HCT116 (cell line): ENCODE data around the gene SECISBP2L. TPM values are rescaled to one million over a fixed set of nuclear protein-coding genes. Genes with fewer than 3 reads are reported as not detected.

Source experiments
- ATAC-seq: fragments of 200-7000 bp; cut with Tn5 transposase; 2 replicates; pipeline ENCODE4 v1.9.1; 2020; ENCODE audit warnings: mild to moderate bottlenecking, moderate library complexity
- BruUV-seq: library from RNA; stranded (reverse); fragments of 400-500 nt; replicated peaks from 2 replicates; lab custom pipeline; 2021; lab: Mats Ljungman, UMichigan
- CTCF ChIA-PET: fragments of 300-600 bp; sonication (Branson Sonifier 250); formaldehyde crosslinking; loops from one replicate; lab custom pipeline; 2021; ENCODE audit warnings: antibody characterized with exemption; lab: Charles Lee
- POLR2A ChIA-PET: fragments of 300-600, 350-600 bp; sonication (Branson Sonifier 250); formaldehyde crosslinking; loops from one replicate; lab custom pipeline; 2021; ENCODE audit warnings: antibody characterized with exemption; lab: Charles Lee
- RAD21 ChIA-PET, 2 experiments: fragments of 300-600 bp; sonication (Branson Sonifier 250); formaldehyde crosslinking; loops; one replicate each; lab custom pipeline; 2023; ENCODE audit warnings: low total read pairs in 2 of 2; ENCODE audit not compliant: uncharacterized antibody in 2 of 2, unreplicated experiment in 2 of 2, low non-redundant PET in 1 of 2; lab: Charles Lee
- DNase-seq: peaks from one replicate; pipeline ENCODE4 v3.0.0-alpha.2; 2010; ENCODE audit warnings: low read depth, low spot score
- H2AFZ ChIP-seq: fragments of 200-600 bp; shearing (Covaris generic), sonication (generic); 2 replicates; pipeline ENCODE4 v1.6.1; 2017; ENCODE audit warnings: low read depth, mixed run types, mixed read lengths, antibody characterized with exemption, low read length; ENCODE audit not compliant: poor library complexity, severe bottlenecking
- H3K27ac ChIP-seq: 2 replicates; pipeline ENCODE4 v1.5.1; 2012; ENCODE audit warnings: low read depth, low read length
- H3K27me3 ChIP-seq: fragments of 200-600 bp; sonication (generic); 2 replicates; pipeline ENCODE4 v1.6.1; 2016; ENCODE audit warnings: mixed run types, low read length, mixed read lengths; ENCODE audit not compliant: insufficient read depth
- H3K36me3 ChIP-seq, 2 experiments: fragments of 200-500 bp in 1 of 2; fragments of 200-600 bp in 1 of 2; sonication (Bioruptor generic) in 1 of 2; sonication (generic) in 1 of 2; 2 replicates each; pipeline versions ENCODE4 v1.5.1 to v1.6.1; 2014 to 2016; ENCODE audit warnings: low read length in 2 of 2, inconsistent platforms in 1 of 2, mixed read lengths in 1 of 2, mixed run types in 1 of 2; ENCODE audit not compliant: insufficient read depth in 2 of 2, control insufficient read depth in 1 of 2
- H3K4me1 ChIP-seq, 2 experiments: fragments of 200-600 bp in 1 of 2; sonication (generic) in 1 of 2; 2 replicates each; pipeline versions ENCODE4 v1.5.1 to v1.6.1; 2012 to 2017; ENCODE audit warnings: low read length in 2 of 2, inconsistent platforms in 1 of 2, mild to moderate bottlenecking in 1 of 2, mixed read lengths in 1 of 2, mixed run types in 1 of 2, moderate library complexity in 1 of 2; ENCODE audit not compliant: insufficient read depth in 2 of 2, control insufficient read depth in 1 of 2
- H3K4me2 ChIP-seq: fragments of 200-600 bp; sonication (generic); 2 replicates; pipeline ENCODE4 v1.6.1; 2017; ENCODE audit warnings: mixed run types, low read length, mixed read lengths
- H3K4me3 ChIP-seq, 2 experiments: fragments of 200-600 bp in 1 of 2; sonication (generic) in 1 of 2; replicated peaks in 1 of 2; 2 replicates each; pipeline ENCODE4 v1.5.1; 2011 to 2016; ENCODE audit warnings: low read length in 2 of 2, control low read depth in 1 of 2, low read depth in 1 of 2, mild to moderate bottlenecking in 1 of 2, mixed read lengths in 1 of 2, mixed run types in 1 of 2
- H3K79me2 ChIP-seq: fragments of 200-600 bp; sonication (generic); 2 replicates; pipeline ENCODE4 v1.6.1; 2017; ENCODE audit warnings: mild to moderate bottlenecking, mixed run types, low read length, moderate library complexity, mixed read lengths; ENCODE audit not compliant: insufficient read depth
- H3K9ac ChIP-seq: fragments of 200-600 bp; sonication (generic); 2 replicates; pipeline ENCODE4 v1.6.1; 2016; ENCODE audit warnings: low read length, mixed read lengths
- H3K9me2 ChIP-seq: fragments of 200-600 bp; sonication (generic), shearing (Covaris generic); 2 replicates; pipeline ENCODE4 v1.6.1; 2017; ENCODE audit warnings: mixed run types, mild to moderate bottlenecking, moderate library complexity; ENCODE audit not compliant: insufficient read depth
- H3K9me3 ChIP-seq, 2 experiments: fragments of 200-500 bp in 1 of 2; fragments of 200-600 bp in 1 of 2; sonication (Bioruptor generic) in 1 of 2; sonication (generic) in 1 of 2; 2 replicates each; pipeline ENCODE4 v1.6.1; 2014 to 2017; ENCODE audit warnings: low read length in 2 of 2, mixed read lengths in 2 of 2, inconsistent platforms in 1 of 2, low read depth in 1 of 2, mild to moderate bottlenecking in 1 of 2, mixed run types in 1 of 2, moderate library complexity in 1 of 2; ENCODE audit not compliant: control insufficient read depth in 1 of 2, insufficient read depth in 1 of 2
- H4K20me1 ChIP-seq: fragments of 200-600 bp; sonication (generic), shearing (Covaris generic); 2 replicates; pipeline ENCODE4 v1.6.1; 2017; ENCODE audit warnings: mixed run types, mild to moderate bottlenecking, moderate library complexity; ENCODE audit not compliant: insufficient read depth
- CBX3 ChIP-seq: IDR thresholded peaks from 2 replicates; pipeline ENCODE4 v1.6.1; 2012; ENCODE audit warnings: low read depth
- CEBPB ChIP-seq: IDR thresholded peaks from 2 replicates; pipeline ENCODE4 v1.6.1; 2012; ENCODE audit warnings: low read depth
- EGR1 ChIP-seq: IDR thresholded peaks from 2 replicates; pipeline ENCODE4 v1.6.1; 2012; ENCODE audit warnings: low read depth
- ELF1 ChIP-seq: IDR thresholded peaks from 2 replicates; pipeline ENCODE4 v1.6.1; 2012; ENCODE audit warnings: low read depth, borderline replicate concordance
- EZH2 ChIP-seq: fragments of 200-600 bp; sonication (generic); IDR thresholded peaks from 2 replicates; pipeline ENCODE4 v1.6.1; 2017; ENCODE audit warnings: antibody characterized with exemption, mixed run types
- EZH2phosphoT487 ChIP-seq: fragments of 200-600 bp; IDR thresholded peaks from 2 replicates; pipeline ENCODE4 v1.6.1; 2018; ENCODE audit warnings: antibody characterized with exemption, borderline replicate concordance
- FOSL1 ChIP-seq: IDR thresholded peaks from 2 replicates; pipeline ENCODE4 v1.6.1; 2012; ENCODE audit warnings: low read depth
- JUND ChIP-seq: IDR thresholded peaks from 2 replicates; pipeline ENCODE4 v1.6.1; 2012
- POLR2A ChIP-seq: IDR thresholded peaks from 2 replicates; pipeline ENCODE4 v1.7.0; 2011; ENCODE audit warnings: borderline replicate concordance; ENCODE audit not compliant: insufficient read depth, insufficient read length; ENCODE audit errors: extremely low read depth
- POLR2AphosphoS5 ChIP-seq: IDR thresholded peaks from 2 replicates; pipeline ENCODE4 v1.6.1; 2011; ENCODE audit warnings: mild to moderate bottlenecking, low read depth, low read length, moderate library complexity
- RAD21 ChIP-seq: IDR thresholded peaks from 2 replicates; pipeline ENCODE4 v1.6.1; 2012; ENCODE audit warnings: low read depth, mild to moderate bottlenecking
- REST ChIP-seq: IDR thresholded peaks from 2 replicates; pipeline ENCODE4 v1.6.1; 2012; ENCODE audit warnings: low read depth
- SIN3A ChIP-seq: IDR thresholded peaks from 2 replicates; pipeline ENCODE4 v1.6.1; 2012; ENCODE audit warnings: low read depth
- SP1 ChIP-seq: IDR thresholded peaks from 2 replicates; pipeline ENCODE4 v1.6.1; 2012; ENCODE audit warnings: low read depth
- SRF ChIP-seq: IDR thresholded peaks from 2 replicates; pipeline ENCODE4 v1.6.1; 2012; ENCODE audit warnings: low read depth
- TCF7L2 ChIP-seq: IDR thresholded peaks from 2 replicates; pipeline ENCODE4 v1.7.0; 2011; ENCODE audit warnings: borderline replicate concordance, inconsistent platforms; ENCODE audit not compliant: insufficient read depth, insufficient read length; ENCODE audit errors: extremely low read depth
- YY1 ChIP-seq: IDR thresholded peaks from 2 replicates; pipeline ENCODE4 v1.6.1; 2011; ENCODE audit warnings: low read length, low read depth, moderate library complexity, mild to moderate bottlenecking; ENCODE audit not compliant: insufficient replicate concordance; ENCODE audit errors: extremely low read depth
- ZBTB33 ChIP-seq: IDR thresholded peaks from 2 replicates; pipeline ENCODE4 v1.6.1; 2011; ENCODE audit warnings: mild to moderate bottlenecking, low read length, moderate library complexity; ENCODE audit not compliant: insufficient replicate concordance; ENCODE audit errors: extremely low read depth
- ZNF274 ChIP-seq: fragments of 200-500 bp; sonication (Bioruptor generic); IDR thresholded peaks from 2 replicates; pipeline ENCODE4 v1.6.1; 2014; ENCODE audit warnings: mild to moderate bottlenecking, low read depth, low read length, inconsistent platforms
- intact Hi-C: fragments of 100-400 bp; cut with micrococcal nuclease; formaldehyde crosslinking; loops from 2 replicates; pipeline ENCODE4 v1.10.0; 2022
- total RNA-seq: library from RNA; stranded (reverse); gene quantifications from one replicate; pipeline ENCODE4 v1.2.1, GENCODE V29; 2021; ENCODE audit not compliant: unreplicated experiment

The SECISBP2L gene
- total RNA-seq, 1 experiment from 2014 or later, result 22.9 TPM

- Histone ChIP-seq H4K20me1 (no peaks in the 10 kb centered on the region), H3K9me2 (no peaks in the 10 kb centered on the region), H3K4me2 (no peak overlapping the region), H3K27me3 (no peaks in the 10 kb centered on the region), H3K4me3 (no peak overlapping the region), H2AFZ (no peak overlapping the region), H3K36me3 (peaks cover 0 to 15% of the 10 kb centered on the region in 2 experiments; a peak in 2 of 4 replicates), H3K27ac (no peak overlapping the region), H3K9me3 (no peaks in the 10 kb centered on the region), H3K4me1 (no peaks in the 10 kb centered on the region), H3K79me2 (no peaks in the 10 kb centered on the region), H3K9ac (no peak overlapping the region)
- intact Hi-C loops, result no loop called here
- ChIA-PET CTCF (no interaction called here), POLR2A (no interaction called here), RAD21 (no interaction called here)
- no TSS peak for BruUV-seq
- ATAC-seq, result no peak
- TF ChIP-seq ZBTB33, result no peak
- TF ChIP-seq CEBPB, result no peak
- no peak for TF ChIP-seq REST
- no peak for TF ChIP-seq SRF
- TF ChIP-seq EZH2, result no peak
- no peak for TF ChIP-seq POLR2AphosphoS5
- no peak for TF ChIP-seq EGR1
- TF ChIP-seq SP1, result no peak
- TF ChIP-seq RAD21, result no peak
- TF ChIP-seq JUND, result no peak
- TF ChIP-seq POLR2A, result no peak
- no peak for TF ChIP-seq FOSL1
- TF ChIP-seq ELF1, result no peak
- no peak for TF ChIP-seq SIN3A
- no peak for TF ChIP-seq EZH2phosphoT487
- TF ChIP-seq YY1, result no peak
- no peak for TF ChIP-seq TCF7L2
- no peak for TF ChIP-seq ZNF274
- TF ChIP-seq CBX3, result no peak
- DNase-seq, result no peak
These were observed 50.0 kb downstream of the SECISBP2L start for GRCh38 chr15:48996276-48996675.
